ENCODE measurements around the gene RNF175.

DNA sequence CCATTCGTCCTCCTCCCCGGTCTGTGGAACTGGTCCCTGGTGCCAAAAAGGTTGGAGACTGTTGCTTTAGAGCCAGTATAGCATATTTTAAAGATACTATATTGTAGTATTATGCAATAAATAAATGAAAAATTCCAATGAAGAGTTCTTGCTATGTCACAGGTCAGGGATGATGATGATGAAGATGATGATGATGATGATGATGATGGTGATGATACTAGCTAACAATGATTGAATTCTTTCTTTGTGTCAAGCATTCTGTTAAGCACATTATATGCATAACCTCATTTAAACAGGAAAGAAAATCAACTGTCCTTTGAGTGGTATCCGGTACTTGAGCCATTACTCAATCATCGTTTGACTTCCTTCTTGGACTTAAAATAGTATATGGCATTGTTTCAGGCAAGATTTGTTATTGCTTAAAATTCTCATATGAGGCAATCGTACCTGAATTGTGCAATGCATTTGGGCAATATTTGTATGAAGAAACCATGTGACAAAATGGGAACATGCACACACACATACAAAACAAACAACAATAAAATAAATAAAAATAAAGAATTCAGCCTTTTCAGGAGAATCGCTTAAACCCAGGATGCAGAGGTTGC is 98.5 kb downstream of the RNF175 start:
- TF ChIP-seq CTCF (IDR thresholded peaks at IDR 0.05) (no peak), POLR2AphosphoS5 (IDR thresholded peaks at IDR 0.05) (peak; percentile 36 to 71 (median 56))

All from sigmoid colon (tissue), 4 donors.